ENCODE results near the gene DRD3. TPM values are rescaled to one million over a fixed set of nuclear protein-coding genes. Genes with fewer than 3 reads are reported as not detected.

DRD3 gene
- polyA plus RNA-seq, 6 donors from 2014 or later = not detected

Other genes with a start within 250 kb of the DRD3 start
- 1 to 10 TPM; 1.1 to 9.1 (median 6.7) TPM for gene ZDHHC23, start 231.0 kb downstream of the DRD3 start, polyA plus RNA-seq (ENCODE audit: low read depth in 6 of 6)
- 10 to 100 TPM in 5 of 6 donors, 1 to 10 TPM in 1; 5.9 to 23.8 (median 14.9) TPM for gene CCDC191, start 122.5 kb downstream of the DRD3 start, polyA plus RNA-seq (ENCODE audit: low read depth in 6 of 6)
- 10 to 100 TPM; 24.8 to 32.7 (median 31.0) TPM for gene QTRT2, start 122.3 kb downstream of the DRD3 start, polyA plus RNA-seq (ENCODE audit: low read depth in 6 of 6)
- gene ZNF80, start 58.5 kb upstream of the DRD3 start, polyA plus RNA-seq (ENCODE audit: low read depth in 6 of 6) = under 1 TPM in 1 of 6 donors, not detected in 5; 0.27 TPM
- gene TIGIT, start 115.0 kb upstream of the DRD3 start, polyA plus RNA-seq (ENCODE audit: low read depth in 6 of 6) = 1 to 10 TPM in 3 of 6 donors, under 1 TPM in 3; 0.49 to 2.1 (median 0.92) TPM

All from naive B cell (primary cell).